HepG2 (cell line): Measurements from ENCODE around the gene TBCD.
"Not testable (repeated sequence)": the region's sequence is repeated elsewhere in the genome, so short reads cannot be mapped to it uniquely, and the experiment has no call there.

ENCODE experiments used
- ATAD3A ChIP-seq: sonication (generic); formaldehyde crosslinking; IDR thresholded peaks from 2 replicates; pipeline ENCODE4 v1.4.0; 2020; ENCODE audit warnings: missing genetic modification reagents
- CHCHD3 ChIP-seq: sonication (generic); formaldehyde crosslinking; IDR thresholded peaks from 2 replicates; pipeline ENCODE4 v1.8.0; 2022; ENCODE audit warnings: mild to moderate bottlenecking, missing genetic modification reagents, moderate library complexity
- EZH2 ChIP-seq: conservative IDR thresholded peaks from 2 replicates; pipeline ENCODE4 v1.6.1; 2012; ENCODE audit warnings: mild to moderate bottlenecking, low read depth, low read length, moderate library complexity
- SAP130 ChIP-seq: IDR thresholded peaks from 2 replicates; pipeline ENCODE4 v1.6.1; 2016; ENCODE audit warnings: low read depth
- SP2 ChIP-seq: sonication (generic); formaldehyde crosslinking; IDR thresholded peaks from 2 replicates; pipeline ENCODE4 v1.5.1; 2020; ENCODE audit warnings: mild to moderate bottlenecking, missing genetic modification reagents
- TBP ChIP-seq: sonication (generic); formaldehyde crosslinking; IDR thresholded peaks from 2 replicates; pipeline ENCODE4 v1.5.0; 2020; ENCODE audit warnings: missing genetic modification reagents
- ZFP37 ChIP-seq: sonication (generic); formaldehyde crosslinking; IDR thresholded peaks from 2 replicates; pipeline ENCODE4 v1.4.0; 2020; ENCODE audit warnings: missing genetic modification reagents, borderline replicate concordance
- ZNF747 ChIP-seq: sonication (generic); formaldehyde crosslinking; IDR thresholded peaks from 2 replicates; pipeline ENCODE4 v1.8.1; 2023; ENCODE audit warnings: missing genetic modification reagents, mild to moderate bottlenecking, borderline replicate concordance
- TF ChIP-seq, protein P1 (sequence below): sonication (generic); formaldehyde crosslinking; IDR thresholded peaks from 2 replicates; pipeline ENCODE4 v1.5.0; 2020; ENCODE audit warnings: mild to moderate bottlenecking, missing genetic modification reagents, moderate library complexity
- TF ChIP-seq, protein P2 (sequence below): IDR thresholded peaks from 2 replicates; pipeline ENCODE4 v1.6.1; 2016; ENCODE audit warnings: control low read depth
- TF ChIP-seq, protein P3 (sequence below), 2 experiments: sonication (generic) in 1 of 2; formaldehyde crosslinking in 1 of 2; IDR thresholded peaks; 2 replicates each; pipeline versions ENCODE4 v1.4.0 to v1.6.1; 2018 to 2020; ENCODE audit warnings: missing genetic modification reagents in 2 of 2, borderline replicate concordance in 1 of 2, low read depth in 1 of 2, mild to moderate bottlenecking in 1 of 2, missing biosample characterization in 1 of 2

DNA sequence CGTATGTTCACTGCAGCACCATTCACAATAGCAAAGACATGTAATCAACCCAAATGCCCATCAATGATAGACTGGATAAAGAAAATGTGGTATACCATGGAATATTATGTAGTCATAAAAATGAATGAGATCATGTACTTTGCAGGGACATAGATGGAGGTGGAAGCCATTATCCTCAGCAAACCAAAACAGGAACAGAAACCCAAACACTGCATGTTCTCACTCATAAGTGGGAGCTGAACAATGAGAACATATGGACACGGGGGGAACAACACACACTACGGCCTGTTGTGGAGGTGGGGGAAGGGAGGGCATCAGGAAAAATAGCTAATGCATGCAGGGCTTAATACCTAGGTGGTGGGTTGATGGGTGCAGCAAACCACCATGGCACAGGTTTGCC is 237.2 kb downstream of the TBCD start:
- not testable (repeated sequence) for TF ChIP-seq SP2 (CRISPR knock-in tag); ZFP37; EZH2; SAP130 (CRISPR knock-in tag); TBP (CRISPR knock-in tag); CHCHD3 (CRISPR knock-in tag); ZNF747 (CRISPR knock-in tag); ATAD3A (CRISPR knock-in tag)
- TF ChIP-seq, protein P1, sequence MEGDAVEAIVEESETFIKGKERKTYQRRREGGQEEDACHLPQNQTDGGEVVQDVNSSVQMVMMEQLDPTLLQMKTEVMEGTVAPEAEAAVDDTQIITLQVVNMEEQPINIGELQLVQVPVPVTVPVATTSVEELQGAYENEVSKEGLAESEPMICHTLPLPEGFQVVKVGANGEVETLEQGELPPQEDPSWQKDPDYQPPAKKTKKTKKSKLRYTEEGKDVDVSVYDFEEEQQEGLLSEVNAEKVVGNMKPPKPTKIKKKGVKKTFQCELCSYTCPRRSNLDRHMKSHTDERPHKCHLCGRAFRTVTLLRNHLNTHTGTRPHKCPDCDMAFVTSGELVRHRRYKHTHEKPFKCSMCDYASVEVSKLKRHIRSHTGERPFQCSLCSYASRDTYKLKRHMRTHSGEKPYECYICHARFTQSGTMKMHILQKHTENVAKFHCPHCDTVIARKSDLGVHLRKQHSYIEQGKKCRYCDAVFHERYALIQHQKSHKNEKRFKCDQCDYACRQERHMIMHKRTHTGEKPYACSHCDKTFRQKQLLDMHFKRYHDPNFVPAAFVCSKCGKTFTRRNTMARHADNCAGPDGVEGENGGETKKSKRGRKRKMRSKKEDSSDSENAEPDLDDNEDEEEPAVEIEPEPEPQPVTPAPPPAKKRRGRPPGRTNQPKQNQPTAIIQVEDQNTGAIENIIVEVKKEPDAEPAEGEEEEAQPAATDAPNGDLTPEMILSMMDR (CRISPR knock-in tag): not testable (repeated sequence)
- TF ChIP-seq, protein P2, sequence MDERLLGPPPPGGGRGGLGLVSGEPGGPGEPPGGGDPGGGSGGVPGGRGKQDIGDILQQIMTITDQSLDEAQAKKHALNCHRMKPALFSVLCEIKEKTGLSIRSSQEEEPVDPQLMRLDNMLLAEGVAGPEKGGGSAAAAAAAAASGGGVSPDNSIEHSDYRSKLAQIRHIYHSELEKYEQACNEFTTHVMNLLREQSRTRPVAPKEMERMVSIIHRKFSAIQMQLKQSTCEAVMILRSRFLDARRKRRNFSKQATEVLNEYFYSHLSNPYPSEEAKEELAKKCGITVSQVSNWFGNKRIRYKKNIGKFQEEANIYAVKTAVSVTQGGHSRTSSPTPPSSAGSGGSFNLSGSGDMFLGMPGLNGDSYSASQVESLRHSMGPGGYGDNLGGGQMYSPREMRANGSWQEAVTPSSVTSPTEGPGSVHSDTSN (CRISPR knock-in tag): not testable (repeated sequence)
- TF ChIP-seq, protein P3, sequence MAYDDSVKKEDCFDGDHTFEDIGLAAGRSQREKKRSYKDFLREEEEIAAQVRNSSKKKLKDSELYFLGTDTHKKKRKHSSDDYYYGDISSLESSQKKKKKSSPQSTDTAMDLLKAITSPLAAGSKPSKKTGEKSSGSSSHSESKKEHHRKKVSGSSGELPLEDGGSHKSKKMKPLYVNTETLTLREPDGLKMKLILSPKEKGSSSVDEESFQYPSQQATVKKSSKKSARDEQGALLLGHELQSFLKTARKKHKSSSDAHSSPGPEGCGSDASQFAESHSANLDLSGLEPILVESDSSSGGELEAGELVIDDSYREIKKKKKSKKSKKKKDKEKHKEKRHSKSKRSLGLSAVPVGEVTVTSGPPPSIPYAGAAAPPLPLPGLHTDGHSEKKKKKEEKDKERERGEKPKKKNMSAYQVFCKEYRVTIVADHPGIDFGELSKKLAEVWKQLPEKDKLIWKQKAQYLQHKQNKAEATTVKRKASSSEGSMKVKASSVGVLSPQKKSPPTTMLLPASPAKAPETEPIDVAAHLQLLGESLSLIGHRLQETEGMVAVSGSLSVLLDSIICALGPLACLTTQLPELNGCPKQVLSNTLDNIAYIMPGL (CRISPR knock-in tag; IDR thresholded peaks at IDR 0.05; ENCODE audit: borderline replicate concordance in 1 of 2, low read depth in 1 of 2): not testable (repeated sequence)
